22Rv1 (cell line): ENCODE measurements around the gene PDE1A.

Experiments
- CTCF ChIP-seq: fragments of 450-650 bp; IDR thresholded peaks from 2 replicates; pipeline ENCODE4 v1.5.1; 2017; ENCODE audit warnings: mild to moderate bottlenecking
- ZFX ChIP-seq: fragments of 450-650 bp; IDR thresholded peaks from 2 replicates; pipeline ENCODE4 v1.6.1; 2017; ENCODE audit warnings: antibody characterized with exemption, borderline replicate concordance

DNA sequence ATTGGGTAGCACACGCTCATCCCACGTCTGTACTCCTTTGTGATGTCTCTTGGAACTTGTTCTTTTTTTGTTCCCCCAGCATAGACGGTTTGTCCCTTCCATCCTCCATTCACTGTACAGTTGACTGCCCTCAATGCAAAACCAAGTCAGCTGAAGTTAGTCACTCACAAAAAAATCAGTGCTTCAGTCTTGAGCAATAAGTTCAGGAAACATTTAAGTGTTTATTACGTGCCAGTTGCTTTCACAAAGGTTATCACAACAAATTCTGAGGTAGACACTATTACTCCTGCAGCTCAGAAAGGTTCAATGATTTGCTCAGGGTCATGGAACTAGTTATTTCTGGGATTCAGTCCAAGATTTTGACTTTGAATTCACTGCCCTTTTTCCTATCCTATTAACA is 102.2 kb downstream of the PDE1A start:
- TF ChIP-seq CTCF (no peak), ZFX (no peak)
